GM19025 (cell line): ENCODE results near the gene HOTAIR.

ENCODE experiments used
- ATAC-seq: cut with Tn5 transposase; IDR thresholded peaks from one replicate; pipeline ENCODE4 v1.9.1; 2021; ENCODE audit warnings: mild to moderate bottlenecking, low read depth, moderate library complexity; ENCODE audit not compliant: unreplicated experiment

HOTAIR gene

GRCh38 chr12:53988541-53989226 lies 13.9 kb upstream of the HOTAIR start:
- ATAC-seq = no peak

- no peak for ATAC-seq
These were observed 13.1 kb upstream of the HOTAIR start for GRCh38 chr12:53987787-53988230.

- ATAC-seq = no peak
These were observed 12.1 kb upstream of the HOTAIR start for GRCh38 chr12:53986686-53987483.

GRCh38 chr12:53985994-53986685 lies 11.4 kb upstream of the HOTAIR start:
- no peak for ATAC-seq

GRCh38 chr12:53985692-53985993 lies 10.9 kb upstream of the HOTAIR start:
- no peak for ATAC-seq

- peak; percentile 61 for ATAC-seq
These were observed 10.3 kb upstream of the HOTAIR start, which contains the start of gene HOXC10 for GRCh38 chr12:53984901-53985691. HOXC10 (plus strand) TSS chr12:53985146; CDS start chr12:53985260, 114 bp downstream.

GRCh38 chr12:53983950-53984572 lies 9.3 kb upstream of the HOTAIR start:
- ATAC-seq = no peak

- ATAC-seq = no peak
These were observed 8.8 kb upstream of the HOTAIR start for GRCh38 chr12:53983568-53983949.

GRCh38 chr12:53982648-53983567 lies 8.2 kb upstream of the HOTAIR start:
- ATAC-seq = no peak

GRCh38 chr12:53981634-53982565 lies 7.1 kb upstream of the HOTAIR start:
- ATAC-seq = no peak

- ATAC-seq = no peak
These were observed 6.2 kb upstream of the HOTAIR start for GRCh38 chr12:53980802-53981496.

GRCh38 chr12:53980104-53980801 lies 5.5 kb upstream of the HOTAIR start:
- no peak for ATAC-seq

- no peak for ATAC-seq
These were observed 4.0 kb upstream of the HOTAIR start for GRCh38 chr12:53978477-53979356.

GRCh38 chr12:53977596-53978445 lies 3.1 kb upstream of the HOTAIR start:
- no peak for ATAC-seq
